ENCODE data around the gene CTRB2.

CTRB2 gene

DNA sequence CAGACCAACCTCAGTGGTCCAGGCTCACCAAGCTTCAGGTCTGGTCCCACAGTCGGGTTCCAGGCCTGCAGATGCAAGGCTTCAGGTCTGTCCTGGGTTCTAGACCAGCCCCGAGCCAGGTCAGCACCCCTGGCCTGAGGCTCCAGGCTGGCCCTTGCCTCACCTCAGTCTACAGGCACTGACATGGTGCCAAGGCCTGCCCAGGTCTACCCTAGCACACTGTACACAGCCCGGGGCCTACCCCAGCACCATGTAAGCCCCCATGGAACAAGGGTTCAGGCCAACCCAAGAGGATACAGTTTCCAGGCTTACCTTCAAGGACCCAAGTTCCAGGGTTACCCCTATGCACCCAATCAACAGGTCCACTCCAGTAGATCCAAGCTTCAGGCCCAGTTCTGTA is 31.9 kb downstream of the CTRB2 start:
- DNase-seq (ENCODE audit: low read depth, low spot score) = no peak

DNA sequence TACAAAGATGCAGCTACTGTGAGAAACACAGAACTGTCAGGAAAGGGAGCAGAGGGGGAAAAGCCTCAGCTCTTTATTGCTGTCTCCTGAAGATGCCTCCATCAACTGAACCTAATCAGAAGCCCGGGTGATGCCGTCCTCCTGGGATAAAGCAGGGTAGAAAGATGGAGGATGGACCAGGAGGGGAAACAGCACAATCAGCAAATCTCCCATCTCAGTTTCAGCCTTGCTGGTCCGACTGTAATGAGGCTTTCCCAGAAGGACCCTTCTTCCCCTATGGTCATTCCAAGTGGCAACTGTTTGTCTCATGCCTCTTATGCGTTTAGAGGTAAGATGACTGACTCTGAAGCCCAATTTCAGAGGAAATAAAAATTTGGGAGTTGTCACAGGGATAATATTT is 34.4 kb downstream of the CTRB2 start:
- DNase-seq (ENCODE audit: low read depth, low spot score) = no peak

DNA sequence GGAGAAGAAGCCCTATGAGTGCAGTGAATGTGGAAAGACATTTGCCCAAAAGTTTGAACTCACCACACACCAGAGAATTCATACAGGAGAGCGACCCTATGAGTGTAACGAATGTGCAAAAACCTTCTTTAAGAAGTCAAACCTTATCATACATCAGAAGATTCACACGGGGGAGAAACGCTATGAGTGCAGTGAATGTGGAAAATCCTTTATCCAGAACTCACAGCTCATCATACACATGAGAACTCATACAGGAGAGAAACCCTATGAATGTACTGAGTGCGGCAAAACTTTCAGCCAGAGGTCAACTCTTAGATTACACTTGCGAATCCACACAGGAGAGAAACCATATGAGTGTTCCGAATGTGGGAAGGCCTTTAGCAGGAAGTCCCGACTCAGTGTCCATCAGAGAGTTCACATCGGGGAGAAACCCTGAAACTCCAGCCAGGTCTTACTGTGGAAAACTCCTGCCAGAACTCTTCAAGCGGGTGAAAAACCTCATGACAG is 37.0 kb downstream of the CTRB2 start:
- DNase-seq (ENCODE audit: low read depth, low spot score) = no peak

DNA sequence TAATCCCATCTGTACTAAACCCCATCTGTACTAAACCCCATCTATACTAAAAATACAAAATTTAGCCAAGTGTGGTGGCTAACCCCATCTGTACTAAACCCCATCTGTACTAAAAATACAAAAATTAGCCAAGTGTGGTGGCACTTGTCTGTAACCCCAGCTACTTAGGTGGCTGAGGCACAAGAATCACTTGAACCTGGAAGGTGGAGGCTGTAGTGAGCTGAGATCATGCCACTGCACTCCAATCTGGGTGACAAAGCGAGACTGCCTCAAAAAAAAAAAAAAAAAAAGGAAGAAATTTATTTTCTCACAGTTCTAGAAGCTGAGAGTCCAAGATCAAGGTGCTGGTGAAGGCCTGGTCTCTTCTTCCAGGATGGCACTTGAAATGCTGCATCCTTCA is 46.6 kb downstream of the CTRB2 start:
- no peak for DNase-seq (ENCODE audit: low read depth, low spot score)
